DND-41 (cell line): ENCODE data around the gene SNAPC2.

Experiments
- ATAC-seq: fragments of 200-7000 bp; cut with Tn5 transposase; 3 replicates; pipeline ENCODE4 v1.9.1; 2021; ENCODE audit warnings: low read depth; ENCODE audit not compliant: insufficient read depth
- DNase-seq: peaks from one replicate; pipeline ENCODE4 v3.0.0-alpha.2; 2020
- H2AFZ ChIP-seq: 2 replicates; pipeline ENCODE4 v1.6.0; 2012; ENCODE audit warnings: low read depth, low read length
- H3K27ac ChIP-seq: 2 replicates; pipeline ENCODE4 v1.5.1; 2012; ENCODE audit warnings: low read length, inconsistent platforms
- H3K27me3 ChIP-seq: fragments of 200-600 bp; sonication (generic); 2 replicates; pipeline ENCODE4 v1.6.0; 2012; ENCODE audit warnings: low read length, mild to moderate bottlenecking, inconsistent platforms; ENCODE audit not compliant: insufficient read depth, poor library complexity
- H3K36me3 ChIP-seq: 2 replicates; pipeline ENCODE4 v1.5.1; 2012; ENCODE audit warnings: low read length, inconsistent platforms; ENCODE audit not compliant: insufficient read depth
- H3K4me1 ChIP-seq: 2 replicates; pipeline ENCODE4 v1.5.1; 2012; ENCODE audit warnings: mild to moderate bottlenecking, low read length; ENCODE audit not compliant: insufficient read depth
- H3K4me2 ChIP-seq: 2 replicates; pipeline ENCODE4 v1.6.0; 2012; ENCODE audit warnings: mild to moderate bottlenecking, moderate library complexity, low read length, inconsistent platforms; ENCODE audit not compliant: insufficient read depth
- H3K4me3 ChIP-seq, 2 experiments: fragments of 200-600 bp in 1 of 2; shearing (Covaris generic) in 1 of 2; 2 replicates each; pipeline ENCODE4 v1.5.1; 2012 to 2016; ENCODE audit warnings: inconsistent platforms in 2 of 2, low read length in 2 of 2, mild to moderate bottlenecking in 2 of 2, low read depth in 1 of 2, moderate library complexity in 1 of 2
- H3K79me2 ChIP-seq: 2 replicates; pipeline ENCODE4 v1.6.0; 2012; ENCODE audit warnings: low read length, inconsistent platforms; ENCODE audit not compliant: insufficient read depth
- H3K9ac ChIP-seq: 2 replicates; pipeline ENCODE4 v1.6.0; 2012; ENCODE audit warnings: low read depth, mild to moderate bottlenecking, inconsistent platforms, low read length, moderate library complexity
- H3K9me3 ChIP-seq: 2 replicates; pipeline ENCODE4 v1.5.1; 2012; ENCODE audit warnings: low read length, moderate library complexity, mild to moderate bottlenecking, inconsistent platforms; ENCODE audit not compliant: insufficient read depth, severe bottlenecking
- H4K20me1 ChIP-seq: 2 replicates; pipeline ENCODE4 v1.6.0; 2012; ENCODE audit warnings: low read length; ENCODE audit not compliant: insufficient read depth
- CTCF ChIP-seq: IDR thresholded peaks from 2 replicates; pipeline ENCODE4 v1.5.1; 2012; ENCODE audit warnings: borderline replicate concordance, low read length, moderate library complexity, mild to moderate bottlenecking; ENCODE audit not compliant: poor library complexity, severe bottlenecking; ENCODE audit errors: extremely low read depth
- EZH2 ChIP-seq: IDR thresholded peaks from 3 replicates; pipeline ENCODE4 v1.6.1; 2012; ENCODE audit warnings: borderline replicate concordance, low read depth, mild to moderate bottlenecking, moderate library complexity, low read length, inconsistent platforms; ENCODE audit not compliant: severe bottlenecking

SNAPC2 gene

GRCh38 chr19:7930765-7931164 lies 10.6 kb downstream of the SNAPC2 start:
- Histone ChIP-seq H3K9me3 (no peaks in the 10 kb centered on the region), H2AFZ (no peak overlapping the region), H4K20me1 (peaks cover 36% of the 10 kb centered on the region), H3K9ac (no peak overlapping the region), H3K27ac (no peak overlapping the region), H3K79me2 (no peaks in the 10 kb centered on the region), H3K4me2 (no peak overlapping the region), H3K4me3 (no peak overlapping the region), H3K36me3 (peaks cover 64% of the 10 kb centered on the region), H3K4me1 (peaks cover 7% of the 10 kb centered on the region), H3K27me3 (no peaks in the 10 kb centered on the region)
- ATAC-seq (no peak), DNase-seq (no peak)
- TF ChIP-seq CTCF, result no peak
- no peak for TF ChIP-seq EZH2

- no peak overlapping the region for H3K4me2 ChIP-seq
- DNase-seq (no peak), ATAC-seq (no peak)
- H3K9ac ChIP-seq, result no peak overlapping the region
- TF ChIP-seq CTCF (no peak), EZH2 (no peak)
- no peaks in the 10 kb centered on the region for H3K9me3 ChIP-seq
- H3K4me3 ChIP-seq, result no peak overlapping the region
- H3K27ac ChIP-seq, result no peak overlapping the region
- H2AFZ ChIP-seq, result no peak overlapping the region
- no peaks in the 10 kb centered on the region for H3K79me2 ChIP-seq
- no peaks in the 10 kb centered on the region for H3K27me3 ChIP-seq
- H3K4me1 ChIP-seq, result peaks cover 2% of the 10 kb centered on the region
- peaks cover 40% of the 10 kb centered on the region for H4K20me1 ChIP-seq
- peaks cover 70% of the 10 kb centered on the region for H3K36me3 ChIP-seq
Measured at GRCh38 chr19:7931221-7932061, 11.3 kb downstream of the SNAPC2 start.

GRCh38 chr19:7932276-7932929 lies 12.3 kb downstream of the SNAPC2 start:
- Histone ChIP-seq H3K9ac (no peak overlapping the region), H3K4me3 (no peak overlapping the region), H3K9me3 (no peaks in the 10 kb centered on the region), H3K4me1 (no peaks in the 10 kb centered on the region), H3K27ac (no peak overlapping the region), H3K36me3 (peaks cover 74% of the 10 kb centered on the region), H3K27me3 (no peaks in the 10 kb centered on the region), H3K79me2 (peaks cover 2% of the 10 kb centered on the region; the same call in 1 of the 2 replicates), H2AFZ (no peak overlapping the region), H3K4me2 (no peak overlapping the region), H4K20me1 (peaks cover 38% of the 10 kb centered on the region)
- TF ChIP-seq CTCF (no peak), EZH2 (no peak)
- DNase-seq (no peak), ATAC-seq (no peak)
